GM18511 (cell line): ENCODE measurements around the gene HSD17B12.
"Not testable (repeated sequence)": the region's sequence is repeated elsewhere in the genome, so short reads cannot be mapped to it uniquely, and the experiment has no call there.

Experiments used
- ATAC-seq: cut with Tn5 transposase; IDR thresholded peaks from one replicate; pipeline ENCODE4 v1.9.1; 2021; ENCODE audit warnings: mild to moderate bottlenecking, moderate library complexity; ENCODE audit not compliant: unreplicated experiment

The HSD17B12 gene

GRCh38 chr11:43738600-43739409, 58.3 kb downstream of the HSD17B12 start:
- peak; percentile 62 for ATAC-seq

DNA sequence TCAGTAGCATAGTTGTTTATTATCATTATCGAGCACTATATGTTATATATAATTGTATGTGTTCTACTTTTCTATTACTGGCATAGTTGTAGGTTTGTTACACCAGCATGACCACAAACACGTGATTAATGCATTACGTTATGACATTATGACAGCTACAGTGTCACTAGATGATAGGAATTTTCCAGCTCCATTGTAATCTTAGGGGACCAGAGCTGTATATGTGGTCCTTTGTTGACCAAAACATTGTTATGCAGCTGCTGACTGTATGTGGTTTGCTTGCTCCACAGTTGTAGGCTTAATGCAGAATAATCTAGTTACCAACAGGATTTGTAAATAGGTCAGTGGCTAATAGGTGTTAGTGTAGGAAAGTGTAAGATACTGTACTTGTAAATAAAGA, 66.1 kb downstream of the HSD17B12 start:
- no peak for ATAC-seq

GRCh38 chr11:43747130-43747802, 66.7 kb downstream of the HSD17B12 start:
- no peak for ATAC-seq

GRCh38 chr11:43748095-43748494, 67.6 kb downstream of the HSD17B12 start:
- no peak for ATAC-seq

GRCh38 chr11:43751726-43752125, 71.2 kb downstream of the HSD17B12 start:
- no peak for ATAC-seq

- no peak for ATAC-seq
Observed at GRCh38 chr11:43756575-43756974, 76.0 kb downstream of the HSD17B12 start.

DNA sequence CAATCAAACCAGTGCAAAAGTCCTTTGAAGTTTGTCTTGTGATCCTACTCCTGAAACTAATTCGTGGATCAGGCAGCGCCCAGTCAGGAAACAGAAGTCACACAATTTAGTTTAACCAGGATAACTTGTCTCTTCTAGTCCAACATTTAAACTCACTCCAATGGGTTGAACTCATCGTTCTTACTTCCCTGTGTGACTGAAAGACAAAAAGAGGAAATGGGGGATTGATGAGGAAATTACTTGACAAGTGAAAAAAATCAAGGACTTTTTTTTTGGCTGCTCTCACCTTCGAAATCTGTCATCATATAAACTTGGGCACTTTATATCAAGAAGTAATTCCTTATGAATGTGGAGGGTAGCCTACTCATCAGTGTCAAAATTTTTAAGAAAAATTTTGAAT, 78.4 kb downstream of the HSD17B12 start:
- ATAC-seq = no peak

DNA sequence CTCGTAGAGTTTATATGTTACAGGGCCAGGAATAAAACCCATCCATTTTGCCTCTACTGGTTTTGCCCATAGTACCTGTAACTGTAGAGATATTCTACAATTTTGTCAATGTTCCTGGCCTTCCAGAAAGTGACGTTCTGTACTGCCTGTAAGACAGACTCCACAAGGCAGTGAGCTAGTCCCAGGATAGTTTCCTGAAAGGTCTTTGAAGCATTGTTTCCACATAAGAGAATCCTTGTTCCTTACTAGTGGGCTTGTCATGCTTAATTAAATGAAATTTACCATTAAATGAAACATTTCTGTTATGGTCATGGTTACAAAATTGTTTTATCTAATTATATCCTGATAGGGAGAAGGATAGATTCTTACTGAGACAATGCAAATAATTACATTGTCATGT, 80.4 kb downstream of the HSD17B12 start:
- no peak for ATAC-seq

GRCh38 chr11:43765194-43765593, 84.7 kb downstream of the HSD17B12 start:
- ATAC-seq = no peak

DNA sequence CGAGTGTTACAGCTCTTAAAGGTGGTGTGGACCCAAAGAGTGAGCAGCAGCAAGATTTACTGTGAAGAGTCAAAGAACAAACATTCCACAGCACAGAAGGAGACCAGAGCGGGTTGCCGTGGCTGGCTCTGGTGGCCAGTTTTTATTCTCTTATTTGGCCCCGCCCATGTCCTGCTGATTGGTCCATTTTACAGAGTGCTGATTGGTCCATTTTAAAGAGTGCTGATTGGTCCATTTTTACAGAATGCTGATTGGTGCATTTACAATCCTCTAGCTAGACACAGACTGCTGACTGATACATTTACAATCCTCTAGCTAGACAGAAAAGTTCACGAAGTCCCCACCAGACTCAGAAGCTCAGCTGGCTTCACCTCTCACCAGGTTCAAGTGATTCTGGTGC, 88.1 kb downstream of the HSD17B12 start:
- ATAC-seq = not testable (repeated sequence)

GRCh38 chr11:43770173-43770572, 89.6 kb downstream of the HSD17B12 start:
- ATAC-seq = no peak

DNA sequence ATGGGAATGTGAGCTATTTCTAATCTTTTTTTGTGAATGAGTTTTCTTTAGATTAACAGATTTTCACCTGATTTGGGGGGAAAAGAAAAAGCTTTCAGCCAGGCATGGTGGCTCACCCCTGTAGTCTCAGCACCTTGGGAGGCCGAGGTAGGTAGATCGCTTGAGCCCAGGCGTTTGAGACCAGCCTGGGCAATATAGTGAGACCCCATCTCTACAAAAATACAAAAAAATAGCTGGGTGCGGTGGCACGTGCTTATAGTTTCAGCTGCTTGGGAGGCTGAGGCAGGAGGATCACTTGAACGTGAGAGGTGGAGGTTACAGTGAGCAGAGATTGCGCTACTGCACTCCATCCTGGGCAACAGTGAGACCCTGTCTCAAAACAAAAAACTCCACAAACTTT, 92.2 kb downstream of the HSD17B12 start:
- ATAC-seq = no peak

GRCh38 chr11:43774786-43775185, 94.2 kb downstream of the HSD17B12 start:
- ATAC-seq = no peak

GRCh38 chr11:43779306-43779705, 98.8 kb downstream of the HSD17B12 start:
- ATAC-seq = no peak

DNA sequence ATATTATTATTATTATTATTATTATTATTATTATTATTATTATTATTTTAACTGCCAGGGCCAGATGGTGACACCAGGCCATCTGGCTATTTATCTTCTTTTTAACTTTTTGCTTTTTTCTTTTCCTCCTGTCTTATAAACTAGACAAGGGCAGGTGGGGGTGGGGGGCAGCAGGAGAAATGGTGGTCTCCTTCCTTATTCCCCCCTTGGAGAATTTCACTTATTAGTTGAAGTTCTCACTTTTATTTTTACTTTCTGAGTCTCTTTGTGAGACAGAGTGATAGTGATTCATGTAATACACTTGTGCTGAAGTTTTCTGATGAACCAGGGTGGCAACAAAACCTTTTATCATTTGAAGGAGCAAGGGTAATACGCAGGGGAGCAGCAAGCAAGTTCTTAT, 103.8 kb downstream of the HSD17B12 start:
- ATAC-seq = no peak

- ATAC-seq = no peak
Observed at GRCh38 chr11:43784866-43785265, 104.3 kb downstream of the HSD17B12 start.

DNA sequence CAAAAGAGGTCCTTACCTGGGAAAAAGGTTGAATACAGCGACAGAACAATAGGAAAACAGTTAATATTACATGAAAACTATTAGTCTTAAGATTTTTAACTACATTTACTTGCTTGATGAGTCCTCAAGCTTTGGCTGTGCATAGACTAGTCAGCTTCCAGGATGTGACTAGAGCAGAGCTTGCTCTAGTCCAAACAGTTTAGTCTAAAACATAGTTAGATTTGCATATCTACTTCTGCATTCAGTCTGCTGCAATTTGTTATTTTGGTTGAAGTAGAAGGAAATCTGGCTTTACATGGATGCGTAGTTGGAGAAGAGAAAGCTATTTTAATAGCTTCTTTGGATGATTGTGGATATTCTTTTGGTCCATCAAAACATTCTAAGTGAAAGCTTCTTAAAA, 104.8 kb downstream of the HSD17B12 start:
- ATAC-seq = no peak

- no peak for ATAC-seq
Observed at GRCh38 chr11:43786016-43786415, 105.5 kb downstream of the HSD17B12 start.

DNA sequence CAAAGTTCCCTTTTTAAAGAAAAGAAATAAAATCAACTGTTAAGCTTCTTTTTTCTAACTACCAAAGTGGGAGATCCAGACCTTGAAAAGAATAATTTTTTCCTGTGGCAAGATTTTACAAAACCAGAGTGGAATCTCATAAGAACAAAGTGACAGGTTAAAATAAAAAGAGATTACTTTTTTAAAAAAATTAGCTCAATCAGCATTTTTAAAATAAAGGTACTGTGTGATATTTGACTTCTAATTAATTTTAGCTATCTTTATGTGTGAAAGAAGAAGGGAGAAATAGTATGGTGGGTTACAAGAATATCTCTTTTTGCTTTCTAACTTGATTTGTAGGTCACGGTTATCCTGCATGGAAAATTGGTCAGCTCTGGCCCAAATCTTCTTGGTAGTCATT, 107.3 kb downstream of the HSD17B12 start:
- no peak for ATAC-seq

DNA sequence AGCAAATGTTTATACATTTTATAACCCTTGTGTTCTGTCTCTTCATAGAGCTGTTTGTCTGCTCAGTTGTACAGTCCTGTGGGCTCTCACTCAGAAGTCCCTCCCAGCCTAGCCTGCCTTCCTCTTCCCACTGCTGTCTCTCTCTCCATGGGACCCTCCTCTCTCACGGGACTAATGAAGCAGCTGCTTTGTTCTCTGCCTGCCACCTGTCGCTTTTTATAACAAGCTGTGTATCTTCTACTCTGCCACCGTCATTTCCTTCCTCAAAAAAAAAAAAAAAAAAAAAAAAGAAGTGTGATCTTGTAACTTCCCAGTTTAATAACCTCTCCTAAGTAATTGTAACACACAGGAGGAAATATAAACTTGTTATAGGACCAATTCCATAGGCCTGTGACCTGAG, 107.9 kb downstream of the HSD17B12 start:
- ATAC-seq = no peak

DNA sequence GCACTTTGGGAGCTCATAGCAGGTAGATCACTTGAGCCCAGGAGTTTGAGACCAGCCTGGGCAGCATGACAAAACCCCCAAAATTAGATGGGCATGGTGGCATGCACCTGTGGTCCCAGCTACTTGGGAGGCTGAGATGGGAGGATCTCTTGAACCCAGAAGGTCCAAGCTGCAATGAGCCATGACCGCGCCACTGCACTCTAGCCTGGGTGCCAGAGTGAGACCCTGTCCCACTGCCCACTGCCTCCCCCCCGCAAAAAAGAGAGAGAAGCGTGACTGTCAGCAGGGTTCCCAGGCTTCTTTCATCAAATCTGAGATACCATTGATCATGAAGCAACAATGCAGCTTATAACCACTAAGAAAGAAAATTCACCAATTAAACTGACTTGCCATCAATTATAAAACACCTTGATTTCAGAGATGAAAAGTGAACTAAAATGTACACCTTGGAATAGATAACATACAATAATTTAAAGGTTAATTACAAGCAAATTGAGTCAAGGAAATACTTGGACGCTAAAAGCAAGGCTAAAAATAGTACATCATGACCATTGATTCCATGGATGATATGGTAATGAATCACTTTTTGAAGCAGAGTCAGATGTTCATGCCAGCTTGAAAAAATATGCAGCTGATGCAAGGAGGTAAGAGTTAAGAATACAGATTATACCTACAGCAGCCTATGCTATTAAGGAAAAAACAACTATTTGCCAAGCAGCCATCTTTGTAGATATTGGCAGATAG, 109.3 kb downstream of the HSD17B12 start:
- ATAC-seq = no peak

- no peak for ATAC-seq
Observed at GRCh38 chr11:43790444-43790794, 109.9 kb downstream of the HSD17B12 start.
